Endodermal cell (in vitro differentiated cells): ENCODE results near the gene DDX4. TPM values are rescaled to one million over a fixed set of nuclear protein-coding genes. Genes with fewer than 3 reads are reported as not detected.

ENCODE experiments used
- DNase-seq: peaks from one replicate; pipeline ENCODE4 v3.0.0-alpha.2; 2017
- H3K27ac ChIP-seq: 2 replicates; pipeline ENCODE4 v1.5.1; 2013; ENCODE audit warnings: mild to moderate bottlenecking, low read depth, low read length, moderate library complexity
- H3K27me3 ChIP-seq: 2 replicates; pipeline ENCODE4 v1.6.1; 2013; ENCODE audit warnings: mild to moderate bottlenecking, low read length, moderate library complexity; ENCODE audit not compliant: insufficient read depth, control insufficient read depth, poor library complexity, severe bottlenecking
- H3K36me3 ChIP-seq: 2 replicates; pipeline ENCODE4 v1.7.0; 2013; ENCODE audit warnings: mild to moderate bottlenecking, low read length, moderate library complexity; ENCODE audit not compliant: control insufficient read depth, insufficient read depth
- H3K4me1 ChIP-seq: one replicate; pipeline ENCODE4 v1.7.0; 2013; ENCODE audit warnings: low read length; ENCODE audit not compliant: control insufficient read depth, insufficient read depth
- H3K4me3 ChIP-seq: 2 replicates; pipeline ENCODE4 v1.5.1; 2013; ENCODE audit warnings: mild to moderate bottlenecking, low read length, moderate library complexity
- H3K9ac ChIP-seq: 2 replicates; pipeline ENCODE4 v1.6.1; 2013; ENCODE audit warnings: mild to moderate bottlenecking, low read length, moderate library complexity; ENCODE audit not compliant: poor library complexity, severe bottlenecking; ENCODE audit errors: extremely low read depth
- H3K9me3 ChIP-seq: 2 replicates; pipeline ENCODE4 v1.6.1; 2013; ENCODE audit warnings: mild to moderate bottlenecking, low read length, moderate library complexity; ENCODE audit not compliant: control insufficient read depth
- H3K27ac Mint-ChIP-seq: 2 replicates; pipeline ENCODE4 v1.8.0; 2020; ENCODE audit warnings: mixed read lengths
- H3K27me3 Mint-ChIP-seq: 2 replicates; pipeline ENCODE4 v1.8.0; 2021; ENCODE audit warnings: mild to moderate bottlenecking, mixed read lengths; ENCODE audit not compliant: insufficient read depth
- H3K36me3 Mint-ChIP-seq: 2 replicates; pipeline ENCODE4 v1.8.0; 2020; ENCODE audit warnings: low read depth, mixed read lengths
- H3K4me1 Mint-ChIP-seq: 2 replicates; pipeline ENCODE4 v1.8.0; 2020; ENCODE audit warnings: mixed read lengths
- H3K4me3 Mint-ChIP-seq: 2 replicates; pipeline ENCODE4 v1.8.0; 2020; ENCODE audit warnings: mild to moderate bottlenecking, moderate library complexity, mixed read lengths
- H3K9me3 Mint-ChIP-seq: 2 replicates; pipeline ENCODE4 v1.8.0; 2020; ENCODE audit warnings: mild to moderate bottlenecking, mixed read lengths
- CTCF ChIP-seq: fragments of 200-600 bp; sonication (generic); conservative IDR thresholded peaks from 2 replicates; pipeline ENCODE4 v1.5.0; 2021; ENCODE audit warnings: antibody characterized with exemption, mild to moderate bottlenecking
- WGBS, 2 experiments: methylation state at CpG; one replicate each; pipeline versions ENCODE4 v1.1.5 to v1.1.7; 2013; ENCODE audit warnings: missing lambda C conversion rate in 2 of 2, mixed read lengths in 1 of 2; ENCODE audit not compliant: insufficient coverage in 1 of 2, insufficient read length in 1 of 2; 5-methylcytosine and 5-hydroxymethylcytosine counted together
- total RNA-seq, 2 donors: library from RNA; stranded (reverse); fragmentation: NEBNext Ultra II Directional in 1 of 2; extraction: Animal tissue kit (Norgen Biotek cat#: 25700) in 1 of 2; gene quantifications; 2 replicates in 1 of 2; 3 replicates in 1 of 2; pipeline ENCODE4 v1.2.1, GENCODE V29; 2021

Gene DDX4
- total RNA-seq, 2 donors from 2014 or later: not detected

- Mint-ChIP-seq H3K4me1 (no peaks in the 10 kb centered on the region), H3K27ac (no peak overlapping the region), H3K27me3 (peaks cover 4% of the 10 kb centered on the region), H3K36me3 (no peaks in the 10 kb centered on the region), H3K4me3 (no peak overlapping the region), H3K9me3 (peaks cover 2% of the 10 kb centered on the region)
- H3K4me3 ChIP-seq: no peak overlapping the region
- H3K9ac ChIP-seq: no peak overlapping the region
- TF ChIP-seq CTCF: no peak
- no peaks in the 10 kb centered on the region for H3K36me3 ChIP-seq
- no peaks in the 10 kb centered on the region for H3K27me3 ChIP-seq
- no peak for DNase-seq
- 96 to 97% methylated on average over 12 to 17 of the region's 17 CpGs for WGBS, 2 experiments
- no peak overlapping the region for H3K27ac ChIP-seq
- no peaks in the 10 kb centered on the region for H3K9me3 ChIP-seq
- no peaks in the 10 kb centered on the region for H3K4me1 ChIP-seq
These were observed 94.6 kb downstream of the DDX4 start for GRCh38 chr5:55832446-55832845.

- no peak overlapping the region for H3K9ac ChIP-seq
- WGBS, 2 experiments: 82% methylated on average over 1 of the region's 1 CpG; no CpG with 5 or more reads in 1 of the 2 experiments
- no peaks in the 10 kb centered on the region for H3K4me1 ChIP-seq
- Mint-ChIP-seq H3K4me1 (no peaks in the 10 kb centered on the region), H3K27me3 (no peaks in the 10 kb centered on the region), H3K27ac (no peak overlapping the region), H3K4me3 (no peak overlapping the region), H3K36me3 (no peaks in the 10 kb centered on the region), H3K9me3 (peaks cover 2% of the 10 kb centered on the region)
- H3K27ac ChIP-seq: no peak overlapping the region
- H3K27me3 ChIP-seq: no peaks in the 10 kb centered on the region
- no peak overlapping the region for H3K4me3 ChIP-seq
- DNase-seq: no peak
- no peaks in the 10 kb centered on the region for H3K36me3 ChIP-seq
- H3K9me3 ChIP-seq: no peaks in the 10 kb centered on the region
- TF ChIP-seq CTCF: no peak
These were observed 98.3 kb downstream of the DDX4 start for GRCh38 chr5:55836191-55836590.

- H3K4me3 ChIP-seq: no peak overlapping the region
- no peaks in the 10 kb centered on the region for H3K4me1 Mint-ChIP-seq
- H3K27me3 ChIP-seq: no peaks in the 10 kb centered on the region
- H3K36me3 Mint-ChIP-seq: no peaks in the 10 kb centered on the region
- no peaks in the 10 kb centered on the region for H3K36me3 ChIP-seq
- DNase-seq: no peak
- peaks cover 5% of the 10 kb centered on the region for H3K9me3 Mint-ChIP-seq
- WGBS, 2 experiments: 79 to 89% methylated on average over 1 to 2 of the region's 2 CpGs
- H3K27me3 Mint-ChIP-seq: no peaks in the 10 kb centered on the region
- H3K4me3 Mint-ChIP-seq: no peak overlapping the region
- TF ChIP-seq CTCF: no peak
- H3K4me1 ChIP-seq: no peaks in the 10 kb centered on the region
- H3K27ac Mint-ChIP-seq: no peak overlapping the region
- no peak overlapping the region for H3K9ac ChIP-seq
- H3K9me3 ChIP-seq: no peaks in the 10 kb centered on the region
- H3K27ac ChIP-seq: no peak overlapping the region
These were observed 104.1 kb downstream of the DDX4 start for GRCh38 chr5:55841976-55842375.
